ENCODE measurements around the gene LTBP1.

The LTBP1 gene

GRCh38 chr2:33083699-33084387, 137.1 kb downstream of the LTBP1 start:
- DNase-seq (ENCODE audit: low spot score): no peak

- no peak for DNase-seq (ENCODE audit: low spot score)
These were observed 137.7 kb downstream of the LTBP1 start for GRCh38 chr2:33084433-33084832.

- no peak for DNase-seq (ENCODE audit: low spot score)
These were observed 138.9 kb downstream of the LTBP1 start for GRCh38 chr2:33085646-33086045.

GRCh38 chr2:33086400-33087015, 139.8 kb downstream of the LTBP1 start:
- DNase-seq (ENCODE audit: low spot score): no peak

- no peak for DNase-seq (ENCODE audit: low spot score)
These were observed 143.9 kb downstream of the LTBP1 start for GRCh38 chr2:33090553-33091134.

GRCh38 chr2:33091541-33092123, 144.9 kb downstream of the LTBP1 start:
- DNase-seq (ENCODE audit: low spot score): no peak

GRCh38 chr2:33093283-33093993, 146.7 kb downstream of the LTBP1 start:
- DNase-seq (ENCODE audit: low spot score): no peak

- no peak for DNase-seq (ENCODE audit: low spot score)
These were observed 147.6 kb downstream of the LTBP1 start for GRCh38 chr2:33094303-33094702.

- DNase-seq (ENCODE audit: low spot score): no peak
These were observed 153.2 kb downstream of the LTBP1 start for GRCh38 chr2:33099989-33100388.

- no peak for DNase-seq (ENCODE audit: low spot score)
These were observed 154.2 kb downstream of the LTBP1 start for GRCh38 chr2:33100921-33101320.

GRCh38 chr2:33104052-33104623, 157.4 kb downstream of the LTBP1 start:
- DNase-seq (ENCODE audit: low spot score): no peak

GRCh38 chr2:33104726-33105125, 158.0 kb downstream of the LTBP1 start:
- no peak for DNase-seq (ENCODE audit: low spot score)

- no peak for DNase-seq (ENCODE audit: low spot score)
These were observed 159.4 kb downstream of the LTBP1 start for GRCh38 chr2:33106115-33106514.

- DNase-seq (ENCODE audit: low spot score): no peak
These were observed 161.1 kb downstream of the LTBP1 start for GRCh38 chr2:33107690-33108482.

- DNase-seq (ENCODE audit: low spot score): no peak
These were observed 162.0 kb downstream of the LTBP1 start for GRCh38 chr2:33108483-33109443.

GRCh38 chr2:33110461-33110860, 163.7 kb downstream of the LTBP1 start:
- no peak for DNase-seq (ENCODE audit: low spot score)

- DNase-seq (ENCODE audit: low spot score): no peak
These were observed 164.3 kb downstream of the LTBP1 start for GRCh38 chr2:33111002-33111446.

GRCh38 chr2:33115196-33115595, 168.4 kb downstream of the LTBP1 start:
- no peak for DNase-seq (ENCODE audit: low spot score)

GRCh38 chr2:33115728-33116127, 169.0 kb downstream of the LTBP1 start:
- DNase-seq (ENCODE audit: low spot score): no peak

- DNase-seq (ENCODE audit: low spot score): no peak
These were observed 170.0 kb downstream of the LTBP1 start for GRCh38 chr2:33116799-33117198.
